Sigmoid colon (tissue), 4 donors: ENCODE data around the gene MSL3.

ENCODE experiments used
- EP300 ChIP-seq, 4 donors: sonication (generic); formaldehyde crosslinking; IDR thresholded peaks; one replicate each; pipeline ENCODE4 v1.6.1; 2017; ENCODE audit warnings: antibody characterized with exemption in 4 of 4
- POLR2A ChIP-seq, 2 donors: fragments of 450-650 bp; IDR thresholded peaks; one replicate each; pipeline ENCODE4 v1.6.1; 2016; ENCODE audit warnings: antibody characterized with exemption in 2 of 2, mild to moderate bottlenecking in 2 of 2, moderate library complexity in 2 of 2
- POLR2AphosphoS5 ChIP-seq, 4 donors: sonication (generic); formaldehyde crosslinking; IDR thresholded peaks; one replicate each; pipeline ENCODE4 v1.6.1; 2017; ENCODE audit warnings: antibody characterized with exemption in 4 of 4
- TF ChIP-seq, protein P1 (sequence below), 4 experiments: fragments of 450-650 bp in 3 of 4; fragments of 200-600 bp in 1 of 4; IDR thresholded peaks; one replicate each; pipeline ENCODE4 v1.5.1; 2016 to 2019; ENCODE audit warnings: antibody characterized with exemption in 4 of 4, mild to moderate bottlenecking in 3 of 4, moderate library complexity in 2 of 4

- TF ChIP-seq, protein P1, sequence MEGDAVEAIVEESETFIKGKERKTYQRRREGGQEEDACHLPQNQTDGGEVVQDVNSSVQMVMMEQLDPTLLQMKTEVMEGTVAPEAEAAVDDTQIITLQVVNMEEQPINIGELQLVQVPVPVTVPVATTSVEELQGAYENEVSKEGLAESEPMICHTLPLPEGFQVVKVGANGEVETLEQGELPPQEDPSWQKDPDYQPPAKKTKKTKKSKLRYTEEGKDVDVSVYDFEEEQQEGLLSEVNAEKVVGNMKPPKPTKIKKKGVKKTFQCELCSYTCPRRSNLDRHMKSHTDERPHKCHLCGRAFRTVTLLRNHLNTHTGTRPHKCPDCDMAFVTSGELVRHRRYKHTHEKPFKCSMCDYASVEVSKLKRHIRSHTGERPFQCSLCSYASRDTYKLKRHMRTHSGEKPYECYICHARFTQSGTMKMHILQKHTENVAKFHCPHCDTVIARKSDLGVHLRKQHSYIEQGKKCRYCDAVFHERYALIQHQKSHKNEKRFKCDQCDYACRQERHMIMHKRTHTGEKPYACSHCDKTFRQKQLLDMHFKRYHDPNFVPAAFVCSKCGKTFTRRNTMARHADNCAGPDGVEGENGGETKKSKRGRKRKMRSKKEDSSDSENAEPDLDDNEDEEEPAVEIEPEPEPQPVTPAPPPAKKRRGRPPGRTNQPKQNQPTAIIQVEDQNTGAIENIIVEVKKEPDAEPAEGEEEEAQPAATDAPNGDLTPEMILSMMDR (IDR thresholded peaks at IDR 0.05) = no peak
- TF ChIP-seq POLR2A (IDR thresholded peaks at IDR 0.05) = no peak
- no peak for TF ChIP-seq POLR2AphosphoS5 (IDR thresholded peaks at IDR 0.05)
- TF ChIP-seq EP300 (IDR thresholded peaks at IDR 0.05) = no peak
Measured at GRCh38 chrX:11756354-11757318, 1.4 kb upstream of the MSL3 start.
